Measurements from ENCODE around the gene PEMT.
A peak's percentile ranks its signal among the peaks of the same experiment; 100 is the strongest.

Gene PEMT

DNA sequence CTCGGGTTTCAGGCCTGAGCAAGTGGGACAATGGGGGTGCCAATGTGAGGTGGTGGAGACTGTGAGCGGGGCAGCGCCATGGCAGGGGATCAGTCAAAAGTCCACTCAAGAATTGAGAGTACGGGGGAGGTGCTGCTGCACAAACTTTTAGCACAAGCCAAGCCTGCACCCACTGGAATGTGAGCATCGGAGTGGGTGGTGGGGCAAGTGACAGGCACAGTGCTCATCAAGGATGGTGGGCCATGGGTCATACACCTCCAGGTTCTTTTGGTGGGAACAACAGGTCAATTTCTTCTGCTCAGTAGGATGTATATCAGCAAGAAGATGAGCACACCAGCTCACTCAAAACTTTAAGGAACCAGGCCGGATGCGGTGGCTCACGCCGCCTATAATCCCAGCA, 32.4 kb upstream of the PEMT start:
- no peaks in the 10 kb centered on the region for H3K36me3 Mint-ChIP-seq (ENCODE audit: low read depth)
- no peaks in the 10 kb centered on the region for H3K9me3 Mint-ChIP-seq
- peaks cover 18% of the 10 kb centered on the region for H3K27me3 Mint-ChIP-seq (ENCODE audit: low read depth)
- TF ChIP-seq, protein P1, sequence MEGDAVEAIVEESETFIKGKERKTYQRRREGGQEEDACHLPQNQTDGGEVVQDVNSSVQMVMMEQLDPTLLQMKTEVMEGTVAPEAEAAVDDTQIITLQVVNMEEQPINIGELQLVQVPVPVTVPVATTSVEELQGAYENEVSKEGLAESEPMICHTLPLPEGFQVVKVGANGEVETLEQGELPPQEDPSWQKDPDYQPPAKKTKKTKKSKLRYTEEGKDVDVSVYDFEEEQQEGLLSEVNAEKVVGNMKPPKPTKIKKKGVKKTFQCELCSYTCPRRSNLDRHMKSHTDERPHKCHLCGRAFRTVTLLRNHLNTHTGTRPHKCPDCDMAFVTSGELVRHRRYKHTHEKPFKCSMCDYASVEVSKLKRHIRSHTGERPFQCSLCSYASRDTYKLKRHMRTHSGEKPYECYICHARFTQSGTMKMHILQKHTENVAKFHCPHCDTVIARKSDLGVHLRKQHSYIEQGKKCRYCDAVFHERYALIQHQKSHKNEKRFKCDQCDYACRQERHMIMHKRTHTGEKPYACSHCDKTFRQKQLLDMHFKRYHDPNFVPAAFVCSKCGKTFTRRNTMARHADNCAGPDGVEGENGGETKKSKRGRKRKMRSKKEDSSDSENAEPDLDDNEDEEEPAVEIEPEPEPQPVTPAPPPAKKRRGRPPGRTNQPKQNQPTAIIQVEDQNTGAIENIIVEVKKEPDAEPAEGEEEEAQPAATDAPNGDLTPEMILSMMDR (IDR thresholded peaks at IDR 0.05; ENCODE audit: unreplicated experiment in 3 of 3) = no peak
- no peak overlapping the region for H3K27ac Mint-ChIP-seq
- peaks cover 4% of the 10 kb centered on the region for H3K4me1 Mint-ChIP-seq
- no peak overlapping the region for H3K4me3 Mint-ChIP-seq

DNA sequence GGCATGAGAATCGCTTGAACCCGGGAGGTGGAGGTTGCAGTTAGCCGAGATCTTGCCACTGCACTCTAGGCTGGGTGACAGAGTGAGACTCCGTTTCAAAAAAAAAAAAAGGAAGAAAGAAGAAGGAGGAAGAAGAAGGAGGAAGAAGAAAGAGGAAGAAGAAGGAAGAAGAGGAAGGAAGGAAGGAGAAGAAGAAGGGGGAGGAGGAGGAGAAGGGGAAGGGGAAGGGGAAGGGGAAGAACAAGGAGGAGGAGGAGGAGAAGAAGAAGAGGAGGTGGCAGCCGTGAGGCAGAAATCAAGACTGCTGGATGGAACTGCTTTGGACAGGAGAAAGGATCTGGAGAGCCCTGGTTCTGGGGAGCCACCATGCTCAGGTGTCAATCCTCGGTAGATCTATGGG, 29.7 kb upstream of the PEMT start:
- TF ChIP-seq, protein P1 (IDR thresholded peaks at IDR 0.05; ENCODE audit: unreplicated experiment in 3 of 3) = no peak
- H3K4me1 Mint-ChIP-seq = peaks cover 4% of the 10 kb centered on the region
- H3K27ac Mint-ChIP-seq = no peak overlapping the region
- H3K9me3 Mint-ChIP-seq = no peaks in the 10 kb centered on the region
- peaks cover 13% of the 10 kb centered on the region for H3K27me3 Mint-ChIP-seq (ENCODE audit: low read depth)
- no peak overlapping the region for H3K4me3 Mint-ChIP-seq
- no peaks in the 10 kb centered on the region for H3K36me3 Mint-ChIP-seq (ENCODE audit: low read depth)

DNA sequence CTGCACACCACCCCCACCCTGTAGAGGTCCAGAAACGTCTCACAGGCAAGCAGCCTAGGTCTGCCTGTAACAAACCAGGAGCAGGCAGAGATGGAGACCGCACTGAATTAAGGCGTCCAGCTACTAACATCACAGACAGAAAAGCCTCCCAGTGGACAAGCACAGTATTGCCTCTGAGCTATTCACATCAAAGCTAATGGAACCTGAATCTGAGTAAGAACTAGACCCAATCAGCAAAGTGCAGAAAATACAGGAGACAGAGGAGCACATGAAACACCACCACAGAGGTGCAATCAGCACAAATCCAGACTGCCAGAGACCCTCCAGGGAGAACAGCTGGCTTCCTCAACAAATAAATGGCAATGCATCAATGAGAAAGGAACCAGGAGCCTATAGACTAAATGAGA, 22.2 kb upstream of the PEMT start:
- H3K36me3 Mint-ChIP-seq (ENCODE audit: low read depth) = no peaks in the 10 kb centered on the region
- peaks cover 3% of the 10 kb centered on the region for H3K9me3 Mint-ChIP-seq
- peaks cover 5% of the 10 kb centered on the region for H3K4me1 Mint-ChIP-seq
- H3K27ac Mint-ChIP-seq = no peak overlapping the region
- no peak overlapping the region for H3K4me3 Mint-ChIP-seq
- peaks cover 8% of the 10 kb centered on the region for H3K27me3 Mint-ChIP-seq (ENCODE audit: low read depth)
- TF ChIP-seq, protein P1 (IDR thresholded peaks at IDR 0.05; ENCODE audit: unreplicated experiment in 3 of 3) = peak; percentile 60 to 74 (median 65)

DNA sequence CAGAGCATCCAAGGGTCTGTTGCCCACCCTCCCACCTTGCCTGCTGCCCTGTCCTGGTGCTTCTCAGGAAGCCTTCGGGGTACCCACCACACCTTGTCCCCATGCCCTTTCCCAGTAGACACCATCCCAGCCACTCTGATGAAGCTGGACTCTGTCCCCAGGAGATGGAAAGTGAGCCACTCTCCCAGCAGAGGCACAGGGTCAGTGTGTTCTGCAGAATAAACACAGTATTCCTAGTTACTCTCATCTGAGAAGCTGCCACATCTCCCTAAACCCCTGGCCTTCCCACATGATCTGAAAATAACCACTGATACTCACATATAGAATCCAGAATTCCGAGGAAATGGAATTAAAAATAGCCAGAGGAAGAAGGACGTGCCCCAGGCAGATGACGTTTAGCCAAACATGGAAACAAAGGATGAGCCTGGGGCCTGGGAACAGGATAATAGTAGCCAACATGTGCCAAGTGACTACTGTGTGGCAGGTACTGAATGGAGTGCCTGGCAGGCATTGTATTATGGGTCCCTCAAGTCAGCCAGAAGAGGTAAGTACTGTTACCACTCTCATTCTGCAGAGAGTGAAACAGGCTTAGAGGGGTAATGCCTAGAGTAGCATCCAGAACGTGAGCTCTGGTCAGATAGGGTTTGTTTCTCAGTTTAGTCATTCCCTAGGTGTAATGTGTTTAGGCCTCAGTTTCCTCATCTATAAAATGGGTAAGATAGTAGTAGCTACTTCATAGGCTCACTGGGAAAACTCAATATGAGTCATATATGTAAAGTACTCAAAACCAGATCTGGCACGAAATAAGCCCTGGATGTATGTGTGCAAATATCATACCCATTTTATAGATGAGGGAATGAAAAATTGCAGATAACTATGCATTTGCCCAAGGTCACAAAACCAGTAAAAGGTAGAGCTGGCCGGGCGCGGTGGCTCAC, 20.8 kb upstream of the PEMT start:
- TF ChIP-seq, protein P1 (IDR thresholded peaks at IDR 0.05; ENCODE audit: unreplicated experiment in 3 of 3) = no peak
- no peak overlapping the region for H3K4me3 Mint-ChIP-seq
- H3K36me3 Mint-ChIP-seq (ENCODE audit: low read depth) = no peaks in the 10 kb centered on the region
- no peak overlapping the region for H3K27ac Mint-ChIP-seq
- H3K9me3 Mint-ChIP-seq = peaks cover 3% of the 10 kb centered on the region
- H3K27me3 Mint-ChIP-seq (ENCODE audit: low read depth) = peaks cover 8% of the 10 kb centered on the region
- peaks cover 5% of the 10 kb centered on the region for H3K4me1 Mint-ChIP-seq

DNA sequence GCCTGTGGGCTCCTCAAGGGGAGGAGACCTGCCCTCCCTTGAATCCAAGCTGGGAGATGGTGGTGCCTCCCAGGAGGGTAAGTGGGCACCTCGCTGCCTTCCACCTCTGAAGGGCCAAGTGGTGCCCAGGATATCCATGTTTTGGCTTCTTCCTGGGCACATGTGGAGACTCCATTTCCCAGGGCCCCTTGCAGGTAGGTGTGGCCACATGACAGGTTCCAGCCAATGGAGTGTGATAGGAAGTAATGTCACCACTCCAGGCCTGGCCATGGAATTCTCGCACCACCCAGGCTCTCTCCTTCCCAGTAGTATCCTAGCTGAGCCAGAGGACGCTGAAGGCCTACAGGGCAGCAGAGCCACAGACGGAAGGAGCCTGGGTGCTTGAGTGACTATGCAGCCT, 17.6 kb upstream of the PEMT start:
- TF ChIP-seq, protein P1 (IDR thresholded peaks at IDR 0.05; ENCODE audit: unreplicated experiment in 3 of 3) = no peak
- Mint-ChIP-seq H3K9me3 (peaks cover 3% of the 10 kb centered on the region), H3K4me3 (no peak overlapping the region), H3K27me3 (ENCODE audit: low read depth) (peaks cover 8% of the 10 kb centered on the region), H3K36me3 (ENCODE audit: low read depth) (no peaks in the 10 kb centered on the region), H3K27ac (no peak overlapping the region), H3K4me1 (peaks cover 23% of the 10 kb centered on the region)
